Bronchial epithelial cell (primary cell): ENCODE measurements around the gene AUTS2. TPM values are rescaled to one million over a fixed set of nuclear protein-coding genes. Genes with fewer than 3 reads are reported as not detected.

Experiments used
- DNase-seq: peaks from one replicate; pipeline ENCODE4 v3.0.0-alpha.2; 2010; ENCODE audit warnings: low read depth
- FAIRE-seq: peaks from 2 replicates; lab custom pipeline; 2011; peaks lifted over from hg19 to GRCh38; lab: Jason Lieb, UNC
- H3K27me3 ChIP-seq: 2 replicates; pipeline ENCODE4 v1.5.1; 2011; ENCODE audit warnings: low read length; ENCODE audit not compliant: control insufficient read depth, insufficient read depth
- H3K36me3 ChIP-seq: 2 replicates; pipeline ENCODE4 v1.5.1; 2011; ENCODE audit warnings: low read length; ENCODE audit not compliant: control insufficient read depth, insufficient read depth
- H3K4me3 ChIP-seq: 2 replicates; pipeline ENCODE4 v1.5.1; 2011; ENCODE audit warnings: mild to moderate bottlenecking, low read depth, low read length, control low read depth
- total RNA-seq: library from RNA; depleted of rRNA; stranded (reverse); fragments of >200 nt; gene quantifications from 2 replicates; pipeline ENCODE4 v1.2.1, GENCODE V29; 2014
- TF ChIP-seq, protein P1 (sequence below): IDR thresholded peaks from 2 replicates; pipeline ENCODE4 v1.5.1; 2011; ENCODE audit warnings: mild to moderate bottlenecking, moderate library complexity, low read length, control low read depth, inconsistent platforms; ENCODE audit not compliant: insufficient read depth, severe bottlenecking

The AUTS2 gene
- total RNA-seq, 1 donor from 2014 or later, result 9.5 TPM

DNA sequence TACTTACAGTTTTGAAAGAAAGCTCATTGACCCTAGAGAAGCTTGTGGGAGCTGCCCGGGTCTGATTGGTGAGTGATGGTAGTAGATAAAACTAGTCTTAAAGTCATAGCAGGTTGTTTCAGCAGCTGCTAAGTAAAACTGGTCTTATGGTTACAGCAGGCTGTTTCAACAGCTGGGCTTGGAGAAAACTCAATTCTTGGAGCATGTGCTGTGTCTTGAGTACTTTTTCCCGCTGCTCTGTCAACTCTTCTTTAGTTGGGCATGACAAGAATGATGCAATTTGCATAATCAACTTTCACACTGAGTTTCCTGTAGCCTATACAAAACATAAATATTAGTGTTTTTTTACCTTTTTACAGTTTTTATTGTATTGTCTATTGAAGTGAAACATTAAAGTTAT is 707.9 kb downstream of the AUTS2 start:
- FAIRE-seq (no peak), DNase-seq (no peak)
- TF ChIP-seq, protein P1, sequence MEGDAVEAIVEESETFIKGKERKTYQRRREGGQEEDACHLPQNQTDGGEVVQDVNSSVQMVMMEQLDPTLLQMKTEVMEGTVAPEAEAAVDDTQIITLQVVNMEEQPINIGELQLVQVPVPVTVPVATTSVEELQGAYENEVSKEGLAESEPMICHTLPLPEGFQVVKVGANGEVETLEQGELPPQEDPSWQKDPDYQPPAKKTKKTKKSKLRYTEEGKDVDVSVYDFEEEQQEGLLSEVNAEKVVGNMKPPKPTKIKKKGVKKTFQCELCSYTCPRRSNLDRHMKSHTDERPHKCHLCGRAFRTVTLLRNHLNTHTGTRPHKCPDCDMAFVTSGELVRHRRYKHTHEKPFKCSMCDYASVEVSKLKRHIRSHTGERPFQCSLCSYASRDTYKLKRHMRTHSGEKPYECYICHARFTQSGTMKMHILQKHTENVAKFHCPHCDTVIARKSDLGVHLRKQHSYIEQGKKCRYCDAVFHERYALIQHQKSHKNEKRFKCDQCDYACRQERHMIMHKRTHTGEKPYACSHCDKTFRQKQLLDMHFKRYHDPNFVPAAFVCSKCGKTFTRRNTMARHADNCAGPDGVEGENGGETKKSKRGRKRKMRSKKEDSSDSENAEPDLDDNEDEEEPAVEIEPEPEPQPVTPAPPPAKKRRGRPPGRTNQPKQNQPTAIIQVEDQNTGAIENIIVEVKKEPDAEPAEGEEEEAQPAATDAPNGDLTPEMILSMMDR, result no peak
- no peaks in the 10 kb centered on the region for H3K27me3 ChIP-seq
- no peaks in the 10 kb centered on the region for H3K36me3 ChIP-seq
- H3K4me3 ChIP-seq, result no peak overlapping the region

DNA sequence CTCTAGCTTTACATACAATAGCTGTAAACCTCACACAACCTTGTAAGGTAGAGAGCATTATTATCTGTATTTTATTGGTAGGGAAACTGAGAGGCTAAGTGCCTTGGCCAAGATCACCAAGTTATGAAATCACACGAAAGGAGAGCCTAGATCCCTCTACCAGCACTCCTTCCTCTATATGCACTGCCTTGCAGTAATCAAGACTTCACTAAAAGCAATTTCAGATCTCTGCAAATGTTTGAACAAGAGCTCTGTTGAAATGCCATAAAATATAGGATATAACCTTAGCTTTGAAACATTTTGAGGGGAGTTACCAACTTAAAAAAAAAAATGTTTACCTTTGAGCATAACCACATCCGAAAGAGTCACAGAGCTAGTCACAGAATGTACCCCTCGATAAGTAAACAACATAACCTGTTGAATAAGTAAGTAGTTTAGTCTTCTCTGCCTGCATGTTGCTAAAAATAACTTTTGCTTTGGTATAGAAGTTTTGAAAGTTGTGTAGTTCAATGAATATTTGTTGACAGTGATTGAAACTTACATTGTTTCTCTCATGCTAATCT is 709.4 kb downstream of the AUTS2 start:
- FAIRE-seq (no peak), DNase-seq (peak; percentile 71)
- H3K36me3 ChIP-seq, result no peaks in the 10 kb centered on the region
- no peak overlapping the region for H3K4me3 ChIP-seq
- TF ChIP-seq, protein P1, result no peak
- no peaks in the 10 kb centered on the region for H3K27me3 ChIP-seq

DNA sequence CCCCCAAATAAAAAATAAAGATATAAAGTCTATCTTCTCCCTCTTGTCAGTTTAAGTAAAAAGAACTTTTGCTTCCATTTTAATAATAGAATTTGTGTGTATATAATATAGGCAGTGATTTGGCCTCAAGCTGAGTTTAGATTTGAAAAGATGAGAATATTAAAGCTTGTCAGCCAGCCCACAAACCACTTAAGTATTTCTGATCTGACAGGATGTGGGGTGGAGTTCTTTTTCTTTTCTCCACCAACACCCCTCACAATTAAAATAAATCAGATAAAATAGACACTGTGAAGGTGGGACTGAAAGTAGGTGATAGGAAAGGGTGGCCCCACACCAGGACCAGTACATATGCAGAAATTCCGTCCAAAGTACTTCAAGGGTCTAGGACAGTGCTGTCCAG is 714.1 kb downstream of the AUTS2 start:
- H3K27me3 ChIP-seq, result no peaks in the 10 kb centered on the region
- DNase-seq (no peak), FAIRE-seq (no peak)
- TF ChIP-seq, protein P1, result no peak
- no peaks in the 10 kb centered on the region for H3K36me3 ChIP-seq
- no peak overlapping the region for H3K4me3 ChIP-seq

DNA sequence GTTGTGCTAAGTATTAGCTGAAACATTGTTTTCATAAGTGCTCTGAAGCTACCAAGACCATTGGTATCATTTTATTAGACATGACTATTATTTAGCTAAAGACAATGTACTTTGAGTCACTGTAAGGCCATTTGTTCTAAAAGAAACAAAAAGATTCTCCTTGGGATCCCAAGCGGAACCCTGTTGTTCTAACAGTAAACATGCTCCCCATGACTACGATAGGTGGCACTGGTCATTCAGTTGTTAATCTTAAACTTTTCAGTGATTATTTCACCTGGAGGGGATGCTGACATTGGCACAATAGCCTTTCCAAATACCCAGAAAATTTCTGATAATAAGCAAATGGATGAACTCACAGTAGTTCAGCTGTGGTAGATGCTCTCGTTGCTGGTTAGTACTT is 715.0 kb downstream of the AUTS2 start:
- no peak overlapping the region for H3K4me3 ChIP-seq
- TF ChIP-seq, protein P1, result no peak
- H3K36me3 ChIP-seq, result no peaks in the 10 kb centered on the region
- H3K27me3 ChIP-seq, result no peaks in the 10 kb centered on the region
- DNase-seq, result no peak
- no peak for FAIRE-seq

DNA sequence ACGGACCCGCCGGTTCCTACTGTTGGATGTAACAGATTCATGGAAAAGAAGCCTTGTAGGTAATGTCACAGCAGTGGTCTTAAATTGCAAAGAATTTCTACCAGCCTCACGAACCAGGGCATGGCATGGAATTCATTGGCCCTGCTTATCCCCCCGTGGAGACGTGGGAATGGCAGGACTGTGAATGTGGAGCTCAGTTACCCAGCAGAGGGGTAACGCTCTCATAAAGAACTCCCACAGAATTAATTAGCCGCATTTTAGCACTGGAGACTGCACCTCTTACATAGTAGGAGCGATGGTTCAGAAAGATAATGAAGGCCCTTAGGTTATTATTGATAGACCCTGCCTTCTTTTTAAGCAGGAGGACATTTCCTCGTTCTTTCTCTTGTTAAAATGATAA is 715.4 kb downstream of the AUTS2 start:
- Histone ChIP-seq H3K4me3 (no peak overlapping the region), H3K36me3 (no peaks in the 10 kb centered on the region), H3K27me3 (no peaks in the 10 kb centered on the region)
- DNase-seq (no peak), FAIRE-seq (no peak)
- TF ChIP-seq, protein P1, result no peak

DNA sequence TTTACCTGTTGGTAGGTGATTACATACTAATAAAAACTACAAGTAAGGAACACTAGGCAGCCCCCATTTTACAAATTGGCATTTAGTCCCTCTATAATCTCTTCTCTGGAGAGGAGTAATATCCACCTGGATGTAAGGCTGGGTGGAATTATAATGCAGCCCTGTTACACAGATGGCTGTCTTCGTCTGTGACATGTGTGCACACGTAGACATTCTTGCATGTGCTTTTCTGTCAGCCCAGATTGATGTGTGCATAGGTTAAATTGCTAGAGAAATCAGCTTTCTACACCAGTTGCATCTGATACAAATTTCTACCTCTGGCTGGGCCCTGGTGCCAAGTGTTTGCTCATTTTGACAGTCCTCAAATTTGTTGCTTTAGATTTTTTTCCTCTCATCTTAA is 715.9 kb downstream of the AUTS2 start:
- TF ChIP-seq, protein P1, result no peak
- no peak for DNase-seq
- no peak for FAIRE-seq
- H3K27me3 ChIP-seq, result no peaks in the 10 kb centered on the region
- H3K36me3 ChIP-seq, result no peaks in the 10 kb centered on the region
- no peak overlapping the region for H3K4me3 ChIP-seq
